Dedifferentiated amniotic fluid mesenchymal stem cell (primary cell): ENCODE results near the gene HMGN2.

Source experiments
- DNase-seq: peaks from one replicate; pipeline ENCODE4 v3.0.0-alpha.2; 2016; ENCODE audit errors: extremely low spot score

The HMGN2 gene

DNA sequence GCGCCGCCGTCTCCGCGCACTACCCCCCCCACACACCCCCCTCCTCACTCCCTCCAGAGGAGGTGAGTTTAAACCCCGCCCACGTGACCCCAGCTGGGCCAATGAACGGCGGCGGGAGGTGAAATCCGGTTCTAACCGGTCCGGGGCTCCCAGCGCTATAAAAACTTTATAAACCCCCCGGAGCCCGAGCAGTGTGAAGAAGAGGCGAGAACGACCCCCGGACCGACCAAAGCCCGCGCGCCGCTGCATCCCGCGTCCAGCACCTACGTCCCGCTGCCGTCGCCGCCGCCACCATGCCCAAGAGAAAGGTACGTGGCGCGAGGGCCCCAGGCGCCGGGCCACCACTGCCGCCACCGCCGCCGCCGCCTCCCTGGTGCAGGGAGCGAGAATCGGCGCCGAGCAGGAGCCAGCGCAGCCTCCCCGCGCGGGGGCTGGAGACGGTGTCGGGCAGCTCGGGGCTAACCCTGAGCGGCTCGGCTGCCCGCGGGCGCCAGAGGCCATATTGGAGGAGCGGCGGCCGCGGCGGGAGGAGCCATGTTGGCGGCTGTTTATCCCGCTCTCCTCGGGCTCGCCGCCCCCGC, at the start of gene HMGN2:
Gene HMGN2, plus strand, starts transcription at position 121 of the 581 bp plus-strand sequence. Its CDS starts 173 bp downstream, at position 294.
- DNase-seq, result peak; percentile 85

DNA sequence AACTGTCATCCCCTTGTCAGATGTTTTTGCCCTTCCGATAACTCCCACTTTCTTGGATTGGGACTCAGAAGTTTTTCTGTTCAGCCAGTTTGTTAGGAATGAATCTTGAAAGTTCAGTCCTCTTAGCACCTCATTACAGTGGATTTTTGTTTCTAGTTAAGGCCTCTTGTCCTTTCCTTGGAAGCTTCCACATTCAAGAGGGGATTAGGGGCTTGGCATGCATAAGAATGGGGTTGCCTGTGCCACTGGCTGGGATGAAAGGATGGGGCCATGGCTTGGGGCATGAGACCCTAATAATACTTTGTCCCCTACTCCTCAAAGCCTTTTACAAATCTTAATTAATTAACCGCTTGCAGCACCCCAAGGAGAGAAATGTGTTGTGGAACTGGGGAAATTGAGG, 42.5 kb upstream of the HMGN2 start:
- DNase-seq, result no peak

GRCh38 chr1:26431979-26432695, 40.1 kb upstream of the HMGN2 start, which contains the start of gene DHDDS:
Gene DHDDS, plus strand, starts transcription at chr1:26432321. Its CDS starts 625 bp downstream, at chr1:26432946.
- peak; percentile 98 for DNase-seq

- DNase-seq, result no peak
Observed at GRCh38 chr1:26432793-26433192, 39.4 kb upstream of the HMGN2 start.

DNA sequence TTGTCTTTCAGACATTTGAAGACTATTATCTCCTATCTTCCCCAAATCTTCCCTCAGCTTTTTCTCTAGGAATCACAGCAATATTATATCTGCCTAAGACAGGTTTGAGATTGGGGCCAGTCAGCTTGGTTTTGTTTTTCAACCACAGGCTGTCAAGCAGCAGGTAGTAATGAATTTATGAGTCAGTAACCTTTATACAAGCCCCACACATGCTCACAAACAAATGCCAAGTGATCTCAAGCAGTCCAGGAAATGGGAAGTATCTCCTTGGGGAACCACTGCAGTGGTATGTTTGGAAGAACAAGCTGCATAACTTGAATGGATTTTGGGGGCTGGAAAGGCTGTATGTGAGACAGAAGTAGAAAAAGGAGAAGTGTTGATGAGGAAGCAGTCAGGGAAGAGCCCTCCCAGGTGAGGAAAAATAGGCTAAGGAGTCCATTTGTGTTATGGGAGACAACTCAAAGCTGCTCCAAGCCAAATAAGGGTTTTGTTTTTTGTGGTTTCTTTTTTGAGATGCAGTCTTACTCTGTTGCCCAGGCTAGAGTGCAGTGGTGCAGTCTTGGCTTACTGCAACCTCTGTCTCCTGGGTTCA, 38.0 kb upstream of the HMGN2 start:
- no peak for DNase-seq

- DNase-seq, result no peak
Observed at GRCh38 chr1:26438041-26438440, 34.2 kb upstream of the HMGN2 start.

DNA sequence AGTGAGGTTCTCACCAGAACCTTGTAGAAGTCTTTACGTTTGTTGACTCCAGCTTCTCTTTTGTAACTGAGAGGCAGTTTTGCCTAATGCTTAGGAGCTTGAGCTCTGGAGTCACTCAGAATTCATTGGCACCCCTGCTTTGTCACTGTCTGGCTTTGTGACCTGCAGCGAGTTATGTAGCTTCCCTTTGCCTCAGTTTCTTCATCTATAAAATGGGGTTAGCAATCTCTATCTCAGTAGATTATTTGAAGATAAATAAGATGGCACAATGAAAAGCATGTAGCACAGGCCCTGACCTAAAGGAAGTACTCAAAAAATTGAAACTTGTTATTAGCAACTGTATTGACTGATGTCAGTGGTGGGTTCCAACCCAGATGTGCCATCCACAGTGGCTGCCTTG, 32.0 kb upstream of the HMGN2 start:
- no peak for DNase-seq

DNA sequence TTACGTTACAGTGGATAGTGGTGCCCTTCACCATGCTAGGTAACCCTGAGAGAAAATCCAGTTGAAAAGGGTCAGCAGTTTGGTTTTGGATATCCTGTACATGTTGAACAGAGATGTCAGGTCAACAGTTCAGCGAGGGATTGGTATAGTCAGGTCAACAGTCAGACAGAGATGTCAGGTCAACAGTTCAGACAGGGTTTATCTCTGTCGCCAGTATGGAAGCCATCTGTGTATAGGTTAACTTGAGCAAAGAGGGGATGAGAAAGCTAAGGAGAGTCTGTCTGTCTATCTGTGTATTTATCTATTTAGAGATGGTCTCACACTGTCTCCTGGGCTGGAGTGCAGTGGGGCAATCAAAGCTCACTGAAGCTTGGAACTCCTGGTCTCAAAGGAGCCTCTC, 22.4 kb upstream of the HMGN2 start:
- DNase-seq, result no peak

DNA sequence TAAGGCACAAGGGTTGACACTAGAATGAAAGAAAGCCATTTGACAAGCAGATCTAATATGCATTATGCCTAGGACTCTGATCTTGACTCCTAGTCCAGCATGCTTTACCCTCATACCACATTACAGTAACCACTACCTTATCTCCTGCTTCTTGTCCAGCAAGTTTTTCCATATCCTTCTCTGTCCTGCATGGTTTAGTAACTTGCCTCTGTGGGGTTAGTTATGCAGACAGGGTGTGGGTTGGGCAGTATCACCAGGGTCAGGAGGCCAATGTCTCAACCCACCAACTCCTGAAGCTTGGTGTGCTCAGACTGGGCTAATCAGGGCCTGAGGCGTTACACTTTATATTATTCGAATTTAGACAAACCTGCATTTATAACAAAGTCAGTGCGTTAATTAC, 21.3 kb upstream of the HMGN2 start:
- no peak for DNase-seq

GRCh38 chr1:26452459-26453183, 19.6 kb upstream of the HMGN2 start:
- DNase-seq, result no peak

GRCh38 chr1:26459148-26459547, 13.1 kb upstream of the HMGN2 start:
- DNase-seq, result no peak

DNA sequence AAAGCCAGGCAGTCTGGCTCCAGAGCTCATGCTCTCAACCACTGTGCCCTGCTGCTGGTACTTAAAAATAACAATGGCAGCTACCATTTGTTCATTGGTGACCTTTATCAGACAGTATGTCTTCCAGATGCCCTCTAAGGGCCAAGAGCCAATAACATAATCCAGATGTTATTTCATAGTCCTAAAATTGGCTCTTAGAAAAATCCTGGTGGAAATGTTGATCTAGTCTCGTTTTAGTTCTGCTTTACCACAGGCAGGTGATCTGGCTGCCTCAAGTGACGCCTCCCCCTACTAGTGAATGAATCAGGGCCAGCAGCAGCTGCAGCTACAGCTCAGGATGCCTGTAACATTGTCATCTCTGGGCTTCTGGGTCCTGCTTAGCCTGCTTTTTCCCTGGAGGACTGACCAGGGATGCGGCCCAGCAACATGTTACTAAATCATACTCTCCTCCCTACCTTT, 12.6 kb upstream of the HMGN2 start:
- DNase-seq, result no peak

DNA sequence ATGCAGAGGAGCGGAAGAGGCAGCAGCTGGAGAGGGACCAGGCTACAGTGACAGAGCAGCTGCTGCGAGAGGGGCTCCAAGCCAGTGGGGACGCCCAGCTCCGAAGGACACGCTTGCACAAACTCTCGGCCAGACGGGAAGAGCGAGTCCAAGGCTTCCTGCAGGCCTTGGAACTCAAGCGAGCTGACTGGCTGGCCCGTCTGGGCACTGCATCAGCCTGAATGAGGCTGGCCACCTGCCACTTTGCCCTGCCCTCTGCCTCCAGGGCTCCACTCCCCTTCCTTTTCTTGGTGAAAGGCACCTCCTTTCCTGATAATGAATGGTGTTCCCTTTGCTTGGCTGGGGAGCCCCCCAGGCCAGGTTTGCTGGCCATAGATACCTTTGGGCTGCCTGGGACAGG, 3.3 kb upstream of the HMGN2 start:
- DNase-seq, result no peak

- no peak for DNase-seq
Observed at GRCh38 chr1:26469558-26469957, 2.7 kb upstream of the HMGN2 start.

DNA sequence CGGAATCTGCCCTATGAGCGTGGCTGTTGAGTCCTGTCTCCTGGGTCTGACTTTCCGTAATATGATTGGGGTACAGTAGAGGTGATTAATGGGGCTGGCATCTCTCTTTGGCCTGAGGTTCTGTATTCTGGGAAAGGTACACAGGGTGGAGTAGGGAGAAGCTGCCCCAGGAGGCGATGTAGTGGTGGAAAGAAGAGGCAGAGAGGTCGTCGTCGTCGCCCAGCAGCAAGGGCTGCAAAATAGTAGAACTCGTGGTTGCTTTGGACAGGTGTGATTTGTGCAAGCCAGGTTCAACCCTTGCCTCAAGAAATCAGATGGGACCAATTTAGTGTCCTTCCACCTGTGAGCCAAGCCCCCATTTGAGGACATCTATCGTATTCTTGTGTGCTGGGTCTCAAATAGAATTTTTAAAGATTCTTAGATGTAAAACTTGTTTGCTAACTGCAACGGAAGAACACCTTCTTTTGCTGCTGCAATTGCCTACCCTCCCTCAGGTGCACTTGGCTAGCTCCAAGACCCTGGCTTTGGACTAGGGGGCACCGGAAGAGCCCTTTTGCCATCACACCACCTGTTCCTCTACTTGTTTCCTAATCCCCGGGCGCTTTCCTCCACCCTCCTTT, 1.3 kb upstream of the HMGN2 start:
- no peak for DNase-seq

DNA sequence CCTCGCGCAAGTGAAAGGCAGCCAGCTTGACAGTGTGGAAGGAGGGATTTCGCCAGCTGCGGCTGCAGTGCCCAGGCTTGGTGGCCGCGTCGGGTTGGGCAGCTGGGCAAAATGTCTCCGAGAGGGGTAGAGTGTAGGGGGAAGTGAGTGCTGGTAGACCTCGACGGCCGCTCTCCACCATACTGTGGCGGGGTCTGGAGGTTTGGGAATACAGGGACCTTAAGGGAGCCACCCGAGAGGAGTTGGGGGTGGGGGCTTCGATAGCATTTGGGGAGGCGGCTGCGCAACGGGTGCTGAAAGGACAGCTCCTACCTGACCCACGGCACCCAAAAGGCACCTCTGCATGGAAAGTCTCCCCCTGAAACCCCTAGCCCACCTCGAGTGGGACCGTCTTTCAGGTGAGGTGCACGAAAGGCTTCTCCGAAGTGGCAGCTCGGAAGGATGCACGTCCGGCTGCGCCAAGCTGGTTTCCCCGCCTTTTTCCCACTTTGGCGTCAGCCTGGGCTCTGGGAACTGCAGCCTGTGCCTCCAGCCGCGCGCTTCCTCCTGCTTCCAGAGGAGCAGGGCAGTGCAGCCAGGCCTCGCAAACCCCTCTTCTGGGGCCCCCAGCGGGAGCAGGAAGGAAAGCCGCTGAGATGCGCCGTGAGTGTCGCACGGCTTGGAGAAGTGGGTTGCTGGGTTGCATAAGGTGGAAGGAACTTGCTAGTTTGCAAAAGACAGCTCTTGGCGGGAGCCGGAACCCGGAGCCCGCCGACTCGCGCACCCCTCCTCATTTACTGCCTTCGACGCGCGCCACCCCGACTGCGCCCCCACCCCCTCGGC, 531 bp upstream of the HMGN2 start:
- DNase-seq, result peak; percentile 34

DNA sequence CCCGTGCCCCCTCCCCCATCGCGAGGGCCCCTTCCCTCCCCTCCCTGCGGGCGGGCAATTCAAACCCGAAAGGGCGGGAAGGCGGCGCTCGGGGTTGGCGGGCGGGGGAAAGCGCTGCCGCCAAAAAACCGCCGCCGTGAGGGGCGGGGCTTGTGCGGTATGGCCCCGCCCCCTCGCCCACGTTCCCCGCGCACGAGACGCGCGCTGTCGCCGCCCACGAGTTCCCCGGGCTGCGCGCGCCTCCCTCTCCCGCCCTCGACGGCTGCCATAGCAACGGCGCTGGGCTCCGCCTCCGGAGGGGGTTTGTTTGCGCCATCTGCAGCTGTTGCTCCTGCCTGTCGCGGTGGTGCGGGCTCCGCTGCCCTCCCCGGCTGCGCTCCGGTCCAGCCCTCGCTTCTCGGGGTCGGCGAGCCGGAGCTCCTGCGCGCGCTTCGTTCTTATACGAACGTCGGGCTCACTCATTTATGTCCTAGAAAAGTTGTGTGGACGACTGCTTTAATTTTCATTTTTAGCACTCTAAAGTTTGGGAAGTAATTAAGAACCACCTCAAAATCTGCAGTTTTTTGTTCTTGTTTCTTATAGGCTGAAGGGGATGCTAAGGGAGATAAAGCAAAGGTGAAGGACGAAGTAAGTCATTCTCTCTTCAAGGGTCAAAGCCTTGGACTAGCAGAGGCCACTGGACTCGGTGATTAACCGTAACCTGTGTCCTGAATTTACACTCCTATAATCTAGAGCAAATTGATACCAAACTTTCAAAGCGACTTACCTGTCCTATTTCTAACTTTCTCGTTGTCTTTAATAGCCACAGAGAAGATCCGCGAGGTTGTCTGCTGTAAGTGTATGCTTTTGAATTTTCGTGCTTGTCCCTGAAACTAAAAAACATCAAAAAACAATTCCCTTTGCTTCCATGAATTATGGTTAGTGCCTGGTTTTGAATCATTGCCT, 933 bp downstream of the HMGN2 start:
- peak; percentile 88 for DNase-seq

DNA sequence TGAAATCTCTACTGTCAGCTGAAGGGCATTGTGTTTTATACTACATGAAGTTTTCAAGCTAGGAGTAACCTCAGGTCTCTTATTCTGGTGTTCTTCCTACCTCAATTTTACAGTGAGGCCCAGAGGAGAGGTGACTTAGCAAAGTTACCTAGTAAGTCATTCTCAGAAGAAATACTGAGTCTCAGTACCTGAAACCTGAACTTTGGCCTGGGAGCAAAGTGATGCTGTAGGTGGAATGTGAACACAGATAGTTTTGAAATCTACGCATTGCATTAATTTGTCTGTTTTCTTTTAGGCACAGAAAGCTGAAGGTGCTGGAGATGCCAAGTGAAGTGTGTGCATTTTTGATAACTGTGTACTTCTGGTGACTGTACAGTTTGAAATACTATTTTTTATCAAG, 2.6 kb downstream of the HMGN2 start:
- DNase-seq, result no peak

DNA sequence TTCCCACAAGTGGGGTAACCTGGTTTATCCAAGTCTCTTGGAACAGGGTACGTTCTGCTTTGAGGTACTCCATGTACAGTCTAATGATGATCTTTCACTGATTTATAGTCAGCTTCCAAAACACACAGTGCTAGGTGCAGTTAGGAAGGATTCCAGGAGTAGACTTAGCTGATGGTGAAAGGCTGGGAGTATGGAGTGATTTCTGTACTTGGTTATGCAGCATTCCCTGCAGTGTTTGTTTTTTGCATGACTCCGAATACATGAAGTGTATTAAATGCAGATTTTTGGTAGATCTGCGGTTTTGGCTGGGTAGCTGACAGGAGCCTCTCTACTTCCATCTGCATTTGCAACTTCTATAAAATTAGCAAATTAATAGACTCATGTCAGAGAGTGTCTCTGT, 3.7 kb downstream of the HMGN2 start:
- DNase-seq, result no peak

GRCh38 chr1:26476958-26477357, 4.7 kb downstream of the HMGN2 start:
- no peak for DNase-seq
